NCI-H1436 (cell line): Measurements from ENCODE around the gene CTIF.

Source experiments
- DNase-seq: peaks from one replicate; lab custom pipeline; 2025; lab: John Stamatoyannopoulos, UW

Gene CTIF

DNA sequence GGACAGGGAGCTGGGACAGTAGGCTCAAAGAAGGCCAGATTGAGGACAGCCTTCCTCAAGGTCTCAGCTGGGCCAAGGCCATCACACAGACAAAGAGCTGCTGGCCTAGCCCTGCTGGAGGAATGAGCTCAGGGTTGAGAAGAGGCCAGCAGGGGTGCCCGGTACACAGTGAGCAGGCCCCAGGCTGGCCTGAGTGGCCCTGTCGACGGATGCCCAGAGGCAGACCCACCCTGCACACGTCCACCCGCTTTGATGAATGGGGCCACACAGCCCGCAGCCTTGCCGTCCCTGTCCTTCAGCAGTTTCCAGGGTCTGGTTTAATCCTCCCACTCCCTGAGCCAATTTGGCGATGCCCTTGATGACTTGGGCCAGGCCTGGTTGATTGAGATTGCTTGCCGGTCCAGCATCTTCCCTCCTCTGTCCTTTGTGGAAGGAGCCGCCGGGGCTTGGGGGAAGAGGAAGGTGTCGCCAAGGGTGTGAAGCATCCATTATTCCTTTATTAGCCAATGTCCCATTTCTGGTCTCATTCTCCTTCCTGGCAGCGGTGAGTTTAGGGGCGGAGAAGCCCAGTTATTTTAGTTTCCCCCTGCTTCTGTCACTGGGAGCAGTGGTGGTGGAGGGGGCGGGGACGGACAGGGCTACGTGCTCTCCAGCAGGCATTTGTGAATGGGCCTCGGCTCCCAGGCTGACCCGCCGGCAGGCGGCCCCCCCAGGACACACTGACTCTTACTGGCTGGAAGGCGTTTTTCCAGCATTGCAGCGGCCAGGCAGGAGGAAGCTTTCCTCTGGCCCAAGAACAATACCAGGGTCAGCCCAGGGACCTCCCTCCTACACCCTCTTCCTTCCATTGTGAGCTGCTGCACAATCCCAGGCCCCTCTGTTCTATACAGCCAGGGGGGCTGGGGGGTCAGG lies 141.8 kb downstream of the CTIF start:
- no peak for DNase-seq

DNA sequence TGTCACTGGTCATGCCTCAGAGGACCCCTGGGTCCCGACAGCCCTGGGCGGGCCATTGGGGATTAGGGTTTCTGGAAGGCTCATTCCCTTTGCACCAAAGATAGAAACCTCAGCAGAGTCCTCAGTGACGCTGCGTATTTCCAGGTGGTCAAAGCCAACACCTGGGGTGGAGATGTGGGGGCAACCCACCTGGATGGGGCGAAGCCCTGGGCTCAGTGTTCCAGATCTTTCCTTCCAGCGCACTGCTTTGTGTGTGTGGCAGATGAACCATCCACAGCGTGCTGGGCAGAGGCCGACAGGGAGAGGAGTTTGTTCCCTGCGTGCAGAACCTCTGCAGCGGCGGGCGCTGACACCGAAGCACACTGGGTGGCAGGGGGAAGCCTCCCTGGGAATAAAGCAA lies 143.9 kb downstream of the CTIF start:
- no peak for DNase-seq

DNA sequence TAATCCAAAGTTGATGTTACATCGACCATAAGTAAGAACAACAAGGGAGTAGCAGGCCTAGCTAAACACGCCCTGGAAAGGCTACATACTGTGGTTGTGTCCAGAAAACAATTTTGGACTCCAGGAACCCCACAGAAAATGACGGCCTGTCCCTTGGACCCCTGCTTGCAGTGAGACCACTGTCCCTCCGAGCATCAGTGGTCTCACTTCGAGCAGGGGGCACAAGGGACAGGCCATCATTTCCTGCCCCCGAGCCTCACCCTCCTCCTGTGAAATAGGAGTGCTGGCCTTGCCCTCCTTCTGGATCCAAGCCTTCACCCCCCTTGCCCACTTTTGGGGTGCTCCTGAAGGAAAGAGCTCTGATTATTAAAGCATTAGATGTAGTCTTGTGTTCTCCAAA lies 144.4 kb downstream of the CTIF start:
- no peak for DNase-seq

GRCh38 chr18:48683661-48684060 lies 144.8 kb downstream of the CTIF start:
- no peak for DNase-seq

- DNase-seq = no peak
These were observed 148.7 kb downstream of the CTIF start for GRCh38 chr18:48687346-48688042.

GRCh38 chr18:48688961-48689360 lies 150.1 kb downstream of the CTIF start:
- no peak for DNase-seq

- DNase-seq = no peak
These were observed 150.7 kb downstream of the CTIF start for GRCh38 chr18:48689548-48689947.

GRCh38 chr18:48690494-48690893 lies 151.7 kb downstream of the CTIF start:
- DNase-seq = no peak

DNA sequence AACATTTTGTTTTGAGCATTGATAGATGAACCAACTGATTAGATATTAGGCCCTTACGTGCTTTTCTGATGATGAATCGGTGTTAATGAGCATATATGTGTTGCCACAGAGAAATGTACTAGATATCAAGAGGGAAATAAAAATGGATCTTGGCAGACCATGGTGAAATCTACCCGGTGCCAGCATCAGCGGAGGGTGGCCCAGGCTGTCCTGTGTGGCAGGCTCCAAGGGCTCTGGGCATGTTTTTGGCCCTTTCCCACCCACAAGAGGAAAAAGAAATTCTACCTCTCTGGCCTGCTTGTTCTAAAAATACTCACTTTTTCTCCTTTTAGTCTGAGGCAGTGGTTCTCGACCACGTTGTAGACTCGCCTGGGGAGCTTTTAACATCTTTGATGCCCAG lies 154.2 kb downstream of the CTIF start:
- DNase-seq = no peak

DNA sequence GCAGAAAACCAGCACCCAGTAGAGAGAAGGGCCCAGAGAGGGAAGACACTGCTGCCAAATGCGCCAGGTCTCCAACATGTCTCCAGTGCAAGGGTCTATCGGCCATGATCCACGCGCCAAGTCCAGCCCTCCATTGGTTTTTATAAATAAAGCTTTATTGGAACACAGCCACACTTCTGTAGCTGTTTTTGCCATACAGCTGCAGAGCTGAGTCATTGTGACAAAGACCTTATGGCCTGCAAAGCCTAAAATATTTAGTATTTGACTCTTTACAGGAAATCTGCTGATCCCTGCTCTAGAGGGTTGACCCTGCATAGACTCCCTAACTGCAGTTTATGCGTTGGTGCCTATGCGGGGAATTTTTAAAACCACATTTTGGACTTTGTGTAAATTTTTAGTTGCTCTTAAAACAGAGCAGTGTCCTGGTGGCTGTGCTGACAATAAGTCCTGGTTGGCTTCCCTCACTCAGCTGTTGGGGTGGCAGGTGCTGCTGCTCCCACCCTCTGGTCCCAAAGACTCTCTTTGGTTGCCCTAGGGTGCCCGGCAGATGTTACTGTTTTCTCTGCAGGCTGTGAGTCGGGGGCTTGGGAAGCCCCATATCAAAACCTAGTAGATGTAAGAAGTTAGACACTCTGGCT lies 154.9 kb downstream of the CTIF start:
- no peak for DNase-seq

DNA sequence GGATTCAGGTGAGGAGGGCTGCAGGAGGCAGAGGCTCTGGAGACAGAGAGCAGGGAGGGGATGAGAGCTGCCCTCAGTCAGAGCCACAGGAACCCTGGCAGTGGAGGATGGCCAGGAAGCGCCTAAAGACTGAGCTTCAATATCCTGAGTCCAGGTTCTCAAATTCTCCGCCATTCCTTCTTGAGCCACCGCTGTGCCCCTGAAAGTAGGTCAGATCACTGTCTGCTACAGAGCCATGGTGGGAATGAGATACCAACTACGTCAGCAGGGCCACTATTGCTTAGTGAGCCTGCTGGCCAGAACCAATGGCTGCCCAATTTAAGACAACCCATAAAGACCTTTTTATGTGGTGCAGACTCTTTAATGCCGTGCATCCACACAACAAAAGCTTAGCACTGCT lies 155.5 kb downstream of the CTIF start:
- no peak for DNase-seq

DNA sequence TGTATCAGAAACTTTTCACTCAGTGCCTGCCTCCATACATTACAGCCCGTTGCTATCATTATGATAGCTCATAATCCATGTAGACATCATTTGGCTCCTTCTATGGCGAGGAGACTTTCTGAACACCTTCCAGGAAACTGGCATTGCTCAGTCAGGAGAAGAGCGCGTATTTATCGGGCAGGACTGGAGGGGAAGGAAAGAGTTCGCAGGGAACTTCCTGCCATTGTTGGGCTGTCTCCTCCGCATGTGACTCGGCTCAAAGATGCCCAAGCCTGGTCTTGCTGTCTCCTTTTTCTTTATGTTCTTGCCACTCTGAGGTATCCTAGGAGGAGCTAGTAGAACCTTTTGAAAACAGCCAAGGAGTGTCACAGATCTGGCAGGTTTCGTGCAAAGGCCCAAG lies 156.8 kb downstream of the CTIF start:
- no peak for DNase-seq

- DNase-seq = no peak
These were observed 157.4 kb downstream of the CTIF start for GRCh38 chr18:48696218-48696617.

GRCh38 chr18:48697441-48697840 lies 158.6 kb downstream of the CTIF start:
- DNase-seq = no peak

DNA sequence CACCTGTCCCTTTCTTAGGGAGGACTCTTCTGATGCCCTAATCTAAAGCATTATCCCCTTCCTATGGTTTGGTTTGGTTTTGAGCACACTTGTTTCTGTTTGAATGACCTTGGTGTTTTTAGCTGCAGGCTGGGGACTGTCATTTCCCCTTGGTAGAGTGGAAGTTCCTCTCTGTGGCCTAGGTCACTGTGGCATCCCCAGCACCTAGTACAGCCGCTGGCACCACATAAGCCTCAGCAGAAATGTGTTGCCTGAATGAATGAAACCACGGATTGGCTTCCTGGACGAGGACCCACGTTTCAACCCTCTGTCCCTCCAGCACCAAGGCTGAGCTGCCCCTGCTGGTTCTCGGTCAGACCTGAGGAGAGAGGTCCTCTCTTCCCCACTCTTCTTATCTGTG lies 159.9 kb downstream of the CTIF start:
- DNase-seq = no peak

DNA sequence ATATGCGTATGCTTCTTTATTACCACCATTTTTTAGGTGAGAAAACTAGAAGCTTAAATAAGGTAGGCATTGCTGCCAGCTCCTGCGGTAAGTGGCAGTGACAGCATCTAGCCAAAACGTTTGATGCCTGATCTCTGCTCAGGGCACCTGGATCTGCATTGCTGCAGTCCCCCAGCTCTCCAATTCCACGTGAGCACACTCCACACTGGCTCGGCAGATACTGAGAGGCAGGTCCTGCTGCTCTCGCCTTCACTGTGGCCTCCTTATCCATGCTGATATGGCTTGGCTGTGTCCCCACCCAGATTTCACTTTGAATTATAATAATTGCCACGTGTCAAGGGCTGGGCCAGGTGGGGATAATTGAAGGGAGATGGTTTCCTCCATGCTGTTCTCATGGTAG lies 160.9 kb downstream of the CTIF start:
- no peak for DNase-seq

GRCh38 chr18:48700446-48700845 lies 161.6 kb downstream of the CTIF start:
- no peak for DNase-seq

- no peak for DNase-seq
These were observed 163.7 kb downstream of the CTIF start for GRCh38 chr18:48702346-48703027.

- DNase-seq = no peak
These were observed 164.2 kb downstream of the CTIF start for GRCh38 chr18:48703028-48703386.

- no peak for DNase-seq
These were observed 164.6 kb downstream of the CTIF start for GRCh38 chr18:48703418-48703817.

- DNase-seq = no peak
These were observed 166.2 kb downstream of the CTIF start for GRCh38 chr18:48705043-48705442.

GRCh38 chr18:48705531-48705930 lies 166.7 kb downstream of the CTIF start:
- DNase-seq = no peak
